Measurements from ENCODE around the gene PRKG1. TPM values are rescaled to one million over a fixed set of nuclear protein-coding genes. Genes with fewer than 3 reads are reported as not detected.

PRKG1 gene
- total and polyA plus RNA-seq, 4 donors = 0.46 to 5.1 (median 1.5) TPM

DNA sequence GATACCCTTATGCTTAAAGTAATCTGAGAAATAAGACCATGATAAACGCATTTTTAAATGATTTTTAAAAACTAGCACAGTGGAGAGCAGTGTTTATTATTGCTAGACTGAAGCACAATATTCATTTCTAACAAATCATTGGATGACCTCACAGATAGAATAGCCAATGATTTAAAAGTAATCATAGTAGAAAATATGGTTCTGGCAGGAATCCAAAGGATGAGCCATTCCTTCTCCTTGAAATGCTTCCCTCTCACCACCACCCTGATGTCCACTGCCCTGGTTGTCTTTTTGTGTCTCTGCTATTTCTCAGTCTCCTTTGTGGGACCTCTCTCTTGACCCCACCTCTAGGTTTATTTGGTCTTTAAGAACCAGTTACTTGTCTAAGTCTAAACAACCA, 64.9 kb downstream of the PRKG1 start:
- TF ChIP-seq GABPA (IDR thresholded peaks at IDR 0.05 in 1 of 2, conservative IDR thresholded peaks at IDR 0.05 in 1 of 2) (no peak), HNF4A (conservative IDR thresholded peaks at IDR 0.05) (no peak), TAF1 (conservative IDR thresholded peaks at IDR 0.05) (no peak), FOXA1 (IDR thresholded peaks at IDR 0.05) (no peak), REST (IDR thresholded peaks at IDR 0.05) (no peak), RAD21 (IDR thresholded peaks at IDR 0.05) (no peak), FOXA2 (IDR thresholded peaks at IDR 0.05) (no peak), SP1 (IDR thresholded peaks at IDR 0.05) (no peak), RXRA (IDR thresholded peaks at IDR 0.05) (no peak), HNF4G (IDR thresholded peaks at IDR 0.05) (no peak), EGR1 (IDR thresholded peaks at IDR 0.05; ENCODE audit: low read depth in 2 of 2) (no peak), NR2F2 (IDR thresholded peaks at IDR 0.05) (no peak), YY1 (IDR thresholded peaks at IDR 0.05) (no peak), JUND (IDR thresholded peaks at IDR 0.05) (no peak)
- TF ChIP-seq, protein P1, sequence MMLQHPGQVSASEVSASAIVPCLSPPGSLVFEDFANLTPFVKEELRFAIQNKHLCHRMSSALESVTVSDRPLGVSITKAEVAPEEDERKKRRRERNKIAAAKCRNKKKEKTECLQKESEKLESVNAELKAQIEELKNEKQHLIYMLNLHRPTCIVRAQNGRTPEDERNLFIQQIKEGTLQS (IDR thresholded peaks at IDR 0.05) = no peak
- TF ChIP-seq, protein P2, sequence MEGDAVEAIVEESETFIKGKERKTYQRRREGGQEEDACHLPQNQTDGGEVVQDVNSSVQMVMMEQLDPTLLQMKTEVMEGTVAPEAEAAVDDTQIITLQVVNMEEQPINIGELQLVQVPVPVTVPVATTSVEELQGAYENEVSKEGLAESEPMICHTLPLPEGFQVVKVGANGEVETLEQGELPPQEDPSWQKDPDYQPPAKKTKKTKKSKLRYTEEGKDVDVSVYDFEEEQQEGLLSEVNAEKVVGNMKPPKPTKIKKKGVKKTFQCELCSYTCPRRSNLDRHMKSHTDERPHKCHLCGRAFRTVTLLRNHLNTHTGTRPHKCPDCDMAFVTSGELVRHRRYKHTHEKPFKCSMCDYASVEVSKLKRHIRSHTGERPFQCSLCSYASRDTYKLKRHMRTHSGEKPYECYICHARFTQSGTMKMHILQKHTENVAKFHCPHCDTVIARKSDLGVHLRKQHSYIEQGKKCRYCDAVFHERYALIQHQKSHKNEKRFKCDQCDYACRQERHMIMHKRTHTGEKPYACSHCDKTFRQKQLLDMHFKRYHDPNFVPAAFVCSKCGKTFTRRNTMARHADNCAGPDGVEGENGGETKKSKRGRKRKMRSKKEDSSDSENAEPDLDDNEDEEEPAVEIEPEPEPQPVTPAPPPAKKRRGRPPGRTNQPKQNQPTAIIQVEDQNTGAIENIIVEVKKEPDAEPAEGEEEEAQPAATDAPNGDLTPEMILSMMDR (IDR thresholded peaks at IDR 0.05; ENCODE audit: low read depth, low read length, missing input control) = no peak
- TF ChIP-seq, protein P3, sequence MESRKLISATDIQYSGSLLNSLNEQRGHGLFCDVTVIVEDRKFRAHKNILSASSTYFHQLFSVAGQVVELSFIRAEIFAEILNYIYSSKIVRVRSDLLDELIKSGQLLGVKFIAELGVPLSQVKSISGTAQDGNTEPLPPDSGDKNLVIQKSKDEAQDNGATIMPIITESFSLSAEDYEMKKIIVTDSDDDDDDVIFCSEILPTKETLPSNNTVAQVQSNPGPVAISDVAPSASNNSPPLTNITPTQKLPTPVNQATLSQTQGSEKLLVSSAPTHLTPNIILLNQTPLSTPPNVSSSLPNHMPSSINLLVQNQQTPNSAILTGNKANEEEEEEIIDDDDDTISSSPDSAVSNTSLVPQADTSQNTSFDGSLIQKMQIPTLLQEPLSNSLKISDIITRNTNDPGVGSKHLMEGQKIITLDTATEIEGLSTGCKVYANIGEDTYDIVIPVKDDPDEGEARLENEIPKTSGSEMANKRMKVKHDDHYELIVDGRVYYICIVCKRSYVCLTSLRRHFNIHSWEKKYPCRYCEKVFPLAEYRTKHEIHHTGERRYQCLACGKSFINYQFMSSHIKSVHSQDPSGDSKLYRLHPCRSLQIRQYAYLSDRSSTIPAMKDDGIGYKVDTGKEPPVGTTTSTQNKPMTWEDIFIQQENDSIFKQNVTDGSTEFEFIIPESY (IDR thresholded peaks at IDR 0.05) = no peak
- TF ChIP-seq, protein P4, sequence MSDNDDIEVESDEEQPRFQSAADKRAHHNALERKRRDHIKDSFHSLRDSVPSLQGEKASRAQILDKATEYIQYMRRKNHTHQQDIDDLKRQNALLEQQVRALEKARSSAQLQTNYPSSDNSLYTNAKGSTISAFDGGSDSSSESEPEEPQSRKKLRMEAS (IDR thresholded peaks at IDR 0.05) = no peak
- no peaks in the 10 kb centered on the region for H3K27me3 ChIP-seq (ENCODE audit: control insufficient read depth in 4 of 4, insufficient read depth in 4 of 4, low read length in 3 of 4)
- no peak overlapping the region for H3K9ac ChIP-seq (ENCODE audit: low read depth in 1 of 2, low read length in 2 of 2)
- no peak overlapping the region for H3K27ac ChIP-seq (ENCODE audit: low read depth in 1 of 2, low read length in 2 of 2)
- H3K9me3 ChIP-seq (ENCODE audit: control insufficient read depth in 4 of 4, low read length in 3 of 4) = no peaks in the 10 kb centered on the region
- 76% methylated on average over 1 of the region's 1 CpG for WGBS
- H3K36me3 ChIP-seq (ENCODE audit: control insufficient read depth in 4 of 4, insufficient read depth in 3 of 4, low read depth in 1 of 4, low read length in 3 of 4) = no peaks in the 10 kb centered on the region
- no peaks in the 10 kb centered on the region for H3K4me1 ChIP-seq (ENCODE audit: control insufficient read depth in 4 of 4, insufficient read depth in 4 of 4, low read length in 3 of 4)
- no peak overlapping the region for H3K4me3 ChIP-seq (ENCODE audit: low read depth in 1 of 3, low read length in 3 of 3)
- no peak for DNase-seq (ENCODE audit: low spot score)
